GM19023 (cell line): Measurements from ENCODE around the gene DCLK3.

Experiments
- ATAC-seq: cut with Tn5 transposase; IDR thresholded peaks from one replicate; pipeline ENCODE4 v1.9.1; 2021; ENCODE audit warnings: mild to moderate bottlenecking, moderate library complexity; ENCODE audit not compliant: unreplicated experiment

Gene DCLK3, protein sequence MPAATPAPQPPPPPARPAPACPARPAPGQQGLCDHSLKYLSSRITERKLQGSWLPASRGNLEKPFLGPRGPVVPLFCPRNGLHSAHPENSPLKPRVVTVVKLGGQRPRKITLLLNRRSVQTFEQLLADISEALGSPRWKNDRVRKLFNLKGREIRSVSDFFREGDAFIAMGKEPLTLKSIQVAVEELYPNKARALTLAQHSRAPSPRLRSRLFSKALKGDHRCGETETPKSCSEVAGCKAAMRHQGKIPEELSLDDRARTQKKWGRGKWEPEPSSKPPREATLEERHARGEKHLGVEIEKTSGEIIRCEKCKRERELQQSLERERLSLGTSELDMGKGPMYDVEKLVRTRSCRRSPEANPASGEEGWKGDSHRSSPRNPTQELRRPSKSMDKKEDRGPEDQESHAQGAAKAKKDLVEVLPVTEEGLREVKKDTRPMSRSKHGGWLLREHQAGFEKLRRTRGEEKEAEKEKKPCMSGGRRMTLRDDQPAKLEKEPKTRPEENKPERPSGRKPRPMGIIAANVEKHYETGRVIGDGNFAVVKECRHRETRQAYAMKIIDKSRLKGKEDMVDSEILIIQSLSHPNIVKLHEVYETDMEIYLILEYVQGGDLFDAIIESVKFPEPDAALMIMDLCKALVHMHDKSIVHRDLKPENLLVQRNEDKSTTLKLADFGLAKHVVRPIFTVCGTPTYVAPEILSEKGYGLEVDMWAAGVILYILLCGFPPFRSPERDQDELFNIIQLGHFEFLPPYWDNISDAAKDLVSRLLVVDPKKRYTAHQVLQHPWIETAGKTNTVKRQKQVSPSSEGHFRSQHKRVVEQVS

DNA sequence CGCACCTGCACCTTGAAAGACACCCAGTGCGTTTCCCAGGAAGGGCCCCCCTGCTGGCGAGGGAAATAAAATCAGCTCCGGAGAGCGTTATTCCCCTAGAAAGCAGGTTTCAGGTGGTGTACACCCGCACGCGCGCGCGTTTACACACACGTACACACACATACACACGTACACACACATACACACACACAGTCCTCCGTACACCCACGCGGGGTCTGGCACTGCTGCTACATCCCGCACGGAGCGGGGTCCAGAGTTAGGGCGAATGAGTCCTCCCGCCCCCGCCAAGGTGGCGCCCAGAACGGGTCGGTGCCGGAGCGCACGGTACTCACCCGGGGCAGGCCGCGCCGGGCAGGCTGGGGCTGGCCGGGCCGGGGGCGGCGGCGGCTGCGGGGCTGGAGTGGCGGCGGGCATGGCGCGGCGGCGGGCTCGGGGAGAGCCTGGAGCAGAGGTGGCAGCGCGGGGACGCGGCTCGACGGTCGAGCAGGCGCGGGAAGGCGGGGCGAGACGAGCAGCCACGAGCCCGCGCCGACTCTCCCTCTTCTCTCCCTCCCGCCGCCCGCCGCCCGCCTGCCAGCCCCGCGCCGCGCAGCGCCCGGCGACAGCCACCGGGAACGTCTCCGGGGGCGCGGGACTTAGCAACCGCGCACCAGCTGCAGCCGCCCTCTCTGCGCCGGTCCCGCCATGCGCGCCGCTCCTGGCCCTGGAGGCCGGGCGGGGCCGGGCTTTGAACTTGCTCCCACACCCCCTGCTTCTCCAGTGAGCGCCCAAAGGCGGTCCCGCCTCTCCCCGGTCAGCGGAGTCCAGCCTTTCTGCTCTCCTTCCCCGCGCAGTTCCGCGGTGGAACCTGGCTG lies at the start of gene DCLK3:
Gene DCLK3 (minus strand): TSS at position 704 of the 854 bp plus-strand sequence. CDS start 290 bp downstream, at position 414.
- ATAC-seq, result no peak

DNA sequence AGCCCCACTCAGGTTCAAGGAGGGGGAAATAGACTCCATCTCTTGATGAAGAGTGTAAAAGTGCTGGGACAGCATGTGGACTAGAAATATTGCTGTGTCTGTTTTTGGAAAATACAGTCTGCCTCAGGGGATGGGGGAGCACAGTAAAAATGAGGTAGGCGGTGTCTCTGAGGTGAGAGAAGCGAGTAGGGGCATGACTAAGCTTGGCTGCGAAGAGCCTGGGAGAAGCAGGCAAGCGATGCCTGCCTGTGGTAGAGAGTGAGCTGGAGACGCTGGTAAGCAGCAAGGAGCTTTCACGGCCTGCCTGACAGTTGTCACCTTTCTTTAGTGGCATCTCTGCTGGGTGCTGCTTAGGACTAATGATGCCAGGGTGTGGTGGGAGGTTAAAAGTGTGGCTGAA lies 49.0 kb upstream of the DCLK3 start:
- ATAC-seq, result no peak

DNA sequence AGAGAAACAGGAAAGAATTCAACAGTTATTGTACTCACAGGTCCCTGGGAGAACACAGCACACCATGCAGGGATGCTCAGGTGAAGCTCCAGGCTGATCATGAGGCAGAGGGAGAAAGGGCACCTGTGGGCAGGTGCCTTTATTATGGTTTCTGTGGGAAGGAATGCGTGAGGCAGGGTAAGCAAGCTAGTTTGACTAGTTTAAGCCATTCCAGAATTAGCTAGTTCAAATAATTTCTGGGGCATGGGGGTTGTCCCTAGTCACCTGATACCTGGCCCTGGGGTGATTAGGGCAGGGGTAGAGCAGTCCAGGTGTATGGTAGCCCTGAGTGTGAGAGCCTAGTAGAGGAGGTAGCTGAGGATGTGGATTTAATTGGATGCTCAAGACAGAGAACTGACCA lies 47.9 kb upstream of the DCLK3 start:
- ATAC-seq, result no peak

DNA sequence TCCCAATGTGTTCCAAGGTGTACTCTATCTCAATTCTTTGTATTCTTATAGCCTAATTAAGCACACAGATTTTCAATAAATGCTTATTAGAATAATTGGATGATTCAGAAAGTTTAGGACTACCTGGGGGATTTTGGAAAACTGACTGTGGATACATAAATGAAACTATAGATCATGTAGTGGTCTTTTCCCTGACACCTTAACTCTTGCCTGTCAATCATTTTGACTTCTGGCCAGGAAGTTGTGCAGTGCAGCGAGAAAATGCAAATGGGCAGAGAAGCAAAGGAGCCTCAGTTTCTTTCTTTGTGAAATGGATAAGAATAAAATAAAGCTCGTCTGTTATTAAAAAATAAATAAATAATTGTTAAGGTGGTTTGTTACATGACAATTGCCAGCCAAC lies 47.4 kb upstream of the DCLK3 start:
- ATAC-seq, result no peak

DNA sequence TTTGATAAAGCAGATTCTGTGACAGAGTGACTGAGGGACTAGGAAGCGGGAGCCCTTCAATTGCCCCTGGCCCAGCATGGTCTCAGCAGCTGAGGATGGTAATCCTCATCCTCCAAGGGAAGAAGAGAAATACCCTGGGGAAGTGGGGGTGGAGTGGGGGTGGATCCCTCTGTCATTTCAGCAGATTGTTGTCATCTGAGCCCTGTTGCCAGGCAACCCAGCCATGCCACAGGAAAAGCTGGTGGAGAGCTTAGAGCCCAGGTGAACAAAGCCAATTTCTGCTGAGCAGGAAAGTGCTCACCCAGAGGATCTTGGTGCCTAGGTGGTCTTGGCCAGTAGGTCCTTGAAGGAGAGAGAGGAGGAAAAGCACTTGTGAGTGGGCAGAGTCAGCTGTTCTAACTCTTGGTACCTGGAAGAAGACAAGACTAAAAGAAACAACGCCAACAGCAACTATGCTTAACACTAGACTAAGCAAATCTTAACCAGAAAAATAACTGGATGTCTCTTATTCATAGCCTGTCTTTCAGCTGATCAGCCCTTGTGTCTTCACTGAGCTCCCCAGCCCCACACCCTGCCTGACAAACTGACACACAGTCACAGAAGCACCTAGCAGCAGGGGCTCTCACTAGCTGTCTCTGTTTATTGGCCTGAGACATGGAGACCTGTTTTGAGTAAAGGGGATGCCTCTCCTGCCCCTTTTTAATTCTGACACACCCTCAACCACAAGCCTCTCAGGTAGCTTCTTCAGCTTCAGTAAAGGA lies 40.1 kb upstream of the DCLK3 start:
- ATAC-seq, result no peak

DNA sequence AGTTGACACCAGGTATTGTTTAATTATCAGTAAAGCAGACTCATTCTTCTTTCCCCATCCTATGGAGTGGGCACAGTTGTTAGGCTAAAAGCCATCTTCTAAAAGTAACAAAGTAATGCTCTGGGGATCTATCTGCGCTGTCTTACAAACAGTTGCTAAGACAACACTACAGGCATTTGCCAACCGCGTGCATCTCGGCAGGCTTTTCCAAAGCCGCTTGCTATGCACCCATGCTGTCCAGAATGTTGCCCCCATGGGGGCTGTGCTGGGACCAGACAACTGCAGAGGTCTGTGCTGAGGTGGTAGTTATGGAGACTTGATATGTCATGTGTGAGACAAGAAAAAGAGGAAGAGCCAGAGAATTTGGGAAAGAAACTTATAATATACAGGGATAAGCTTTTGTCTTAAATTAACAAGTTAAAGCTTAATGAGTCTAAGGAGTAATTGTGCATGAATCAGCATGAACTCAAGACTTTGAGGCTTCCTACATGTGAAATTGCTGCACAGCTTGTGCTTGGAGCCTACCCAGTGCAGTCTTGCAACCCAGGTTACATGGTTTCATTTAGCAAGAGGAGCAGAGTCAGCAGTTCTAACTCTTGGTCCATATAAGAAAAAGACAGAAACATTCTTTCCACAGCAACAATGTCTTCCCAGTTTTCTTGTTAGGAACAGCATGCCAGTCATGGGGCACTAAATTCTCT lies 38.9 kb upstream of the DCLK3 start:
- ATAC-seq, result no peak

DNA sequence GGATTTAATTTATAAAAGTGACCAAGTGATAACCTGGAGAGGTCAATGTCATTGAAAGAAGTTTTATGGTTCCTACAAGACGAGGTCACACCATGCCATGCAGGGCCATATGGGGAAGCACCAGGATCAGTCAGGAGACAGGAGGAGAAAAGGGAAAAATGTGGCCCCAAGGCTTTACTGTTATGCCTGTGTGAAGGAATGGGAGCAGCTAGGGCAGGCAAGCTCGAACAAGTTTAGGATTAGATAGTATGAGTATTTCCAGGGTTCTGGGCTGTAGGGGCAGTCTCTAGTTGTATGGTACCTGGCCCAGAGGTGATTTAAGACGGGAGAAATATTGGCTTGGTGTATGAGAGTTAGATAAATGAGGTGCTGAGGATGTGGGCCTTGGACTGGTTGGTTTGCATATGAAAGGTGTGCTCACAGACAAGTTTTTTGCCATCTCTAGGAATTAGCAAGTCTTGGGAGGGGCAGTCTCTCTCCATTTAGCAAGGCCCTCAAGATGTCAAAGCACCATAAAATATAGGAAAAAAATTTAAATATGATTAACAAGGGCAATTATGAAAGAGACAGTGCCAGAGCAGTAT lies 36.3 kb upstream of the DCLK3 start:
- no peak for ATAC-seq

GRCh38 chr3:36796881-36797280 lies 32.5 kb upstream of the DCLK3 start:
- no peak for ATAC-seq

DNA sequence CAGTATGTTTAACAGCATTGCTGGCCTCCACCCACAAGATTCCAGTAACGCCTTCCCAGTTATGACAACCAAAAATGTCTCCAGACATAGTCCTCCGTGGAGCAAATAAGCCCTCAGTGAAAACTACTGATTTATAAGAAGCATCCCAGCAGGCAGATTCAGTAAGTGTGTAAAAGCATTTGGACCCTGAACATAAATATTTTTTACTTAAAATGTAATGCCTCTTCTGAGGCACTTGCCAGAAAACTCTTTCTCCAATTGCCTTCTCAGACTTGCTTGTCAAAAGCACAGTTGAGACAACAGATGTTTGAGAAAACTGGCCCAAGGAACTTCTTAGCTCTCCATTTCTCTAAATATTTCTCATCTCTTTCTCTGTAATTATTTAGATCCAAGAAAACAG lies 31.8 kb upstream of the DCLK3 start:
- ATAC-seq, result no peak

GRCh38 chr3:36795622-36796021 lies 31.3 kb upstream of the DCLK3 start:
- no peak for ATAC-seq

DNA sequence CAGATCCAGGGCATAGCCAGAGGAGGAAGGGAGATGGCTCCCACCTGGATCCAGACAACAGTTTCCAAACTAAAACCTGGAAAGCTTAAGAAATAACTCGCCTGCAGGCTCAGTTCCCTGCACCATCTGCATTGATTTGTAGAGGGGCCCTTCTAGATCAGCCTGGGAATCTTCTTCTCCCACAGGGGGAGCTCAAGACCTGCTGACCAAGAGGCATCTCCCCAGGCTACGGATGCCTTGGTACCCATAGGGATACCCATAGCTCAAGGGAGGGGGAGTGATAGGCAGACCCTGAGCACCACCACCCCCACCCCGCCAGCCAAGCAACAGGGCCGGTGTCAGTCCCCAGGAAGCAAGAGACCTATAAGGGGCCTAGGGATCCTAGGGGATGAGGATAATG lies 28.0 kb upstream of the DCLK3 start:
- no peak for ATAC-seq

DNA sequence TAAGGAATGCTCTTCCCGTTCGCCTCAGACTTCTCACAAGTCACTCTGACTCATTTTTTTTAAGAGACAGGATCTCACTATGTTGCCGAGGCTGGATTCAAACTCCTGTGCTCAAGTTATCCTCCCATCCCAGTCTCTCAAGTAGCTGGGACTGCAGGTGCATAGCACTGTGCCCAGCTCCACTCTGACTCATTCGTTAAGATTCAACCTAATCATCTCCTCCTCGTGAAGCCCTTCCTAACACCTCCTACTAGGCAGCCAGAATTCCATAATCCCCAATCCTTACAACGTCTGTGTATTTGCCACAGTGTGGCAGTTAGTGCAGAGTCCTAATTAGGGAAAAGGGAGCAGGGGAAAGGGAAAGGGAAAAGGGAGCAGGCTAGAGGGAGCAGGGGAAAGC lies 26.4 kb upstream of the DCLK3 start:
- no peak for ATAC-seq

DNA sequence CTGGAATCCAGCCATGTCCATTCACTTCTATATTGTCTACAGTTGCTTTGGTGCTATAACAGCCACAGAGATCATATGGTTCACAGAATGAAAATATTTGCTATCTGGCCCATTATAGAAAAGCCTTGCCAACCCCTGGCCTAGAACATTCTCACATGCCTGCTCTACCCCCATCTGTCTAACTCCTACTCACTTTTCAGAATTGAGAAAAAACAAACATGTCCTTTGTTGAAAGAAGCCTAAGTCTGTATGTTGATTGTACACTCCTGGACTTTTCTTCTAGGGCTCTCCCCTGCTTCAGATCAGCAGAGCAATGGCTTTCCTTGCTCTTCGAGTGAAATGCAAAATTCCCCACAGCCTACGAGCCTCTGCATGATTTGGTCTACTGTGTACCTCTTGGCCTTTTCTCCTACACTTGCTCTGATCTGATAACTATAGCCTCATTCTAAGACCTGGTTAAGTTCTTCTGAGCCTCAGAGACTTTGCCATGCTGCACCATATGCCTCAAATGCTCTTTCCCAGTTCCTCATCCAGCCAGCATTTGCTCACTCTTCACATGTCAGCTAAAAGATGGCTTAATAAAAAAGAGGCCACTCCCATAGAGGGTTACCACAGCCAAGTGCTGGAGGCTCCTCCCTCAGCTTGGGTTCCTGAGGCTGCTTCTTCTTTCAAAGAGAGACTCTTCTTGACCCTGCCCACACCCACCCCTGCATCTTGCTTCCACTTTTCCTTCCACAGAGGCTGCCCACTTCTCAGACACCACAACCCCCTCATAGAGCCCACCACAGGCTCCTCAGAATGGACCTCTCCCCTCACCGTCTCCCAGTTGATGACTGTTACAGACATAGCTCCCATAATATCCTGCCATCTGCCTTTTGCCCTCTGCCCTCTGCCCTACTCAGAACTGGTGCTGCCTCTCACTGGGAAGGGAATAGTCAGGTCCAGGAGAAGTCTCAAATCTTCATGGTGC lies 22.9 kb upstream of the DCLK3 start:
- no peak for ATAC-seq

- ATAC-seq, result no peak
Observed at GRCh38 chr3:36784138-36784635, 19.8 kb upstream of the DCLK3 start.

GRCh38 chr3:36777424-36778218 lies 13.3 kb upstream of the DCLK3 start:
- peak; percentile 67 for ATAC-seq

DNA sequence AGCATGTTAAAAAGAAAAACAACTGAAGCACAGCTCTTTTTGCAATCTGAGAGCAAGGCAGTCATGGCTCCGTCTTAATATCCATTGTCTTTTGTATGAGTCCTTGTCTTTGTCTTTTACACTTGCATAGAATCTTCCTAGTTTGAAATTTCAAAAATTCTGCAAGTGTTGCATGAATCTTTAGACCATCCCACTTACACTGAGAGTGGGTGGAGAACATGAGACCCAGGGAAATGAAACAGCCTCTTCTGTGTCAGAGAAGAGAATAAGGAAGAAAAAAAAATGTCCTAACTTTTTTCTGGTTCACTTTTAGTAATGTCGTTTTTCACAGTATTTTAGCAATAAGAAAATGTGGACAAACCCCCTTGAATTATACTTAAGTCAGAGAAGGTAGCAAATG lies 12.1 kb upstream of the DCLK3 start:
- ATAC-seq, result no peak

DNA sequence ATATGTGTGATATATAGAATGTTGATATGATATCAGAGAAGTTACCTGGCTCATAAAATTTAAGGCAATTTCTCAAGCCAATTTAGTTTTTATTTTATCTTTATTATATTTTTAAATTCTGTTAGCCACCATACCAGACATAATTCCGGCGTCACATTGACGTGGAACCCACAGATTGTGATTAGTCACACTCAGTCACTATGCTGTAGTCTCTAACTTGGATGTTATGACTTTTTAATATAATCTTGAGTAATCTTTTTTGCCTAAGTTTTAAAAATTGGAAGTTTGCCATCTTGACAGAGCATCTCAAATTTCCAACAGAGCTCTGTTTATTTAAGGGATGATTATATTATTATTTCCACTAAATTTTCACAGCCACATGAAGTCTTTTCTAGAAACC lies 9.7 kb upstream of the DCLK3 start:
- no peak for ATAC-seq
